Ectodermal cell (in vitro differentiated cells): Measurements from ENCODE around the gene COL4A6.

Experiments
- H3K27ac ChIP-seq: 2 replicates; pipeline ENCODE4 v1.7.0; 2013; ENCODE audit warnings: mild to moderate bottlenecking, low read depth, low read length; ENCODE audit not compliant: insufficient read depth, poor library complexity, severe bottlenecking
- H3K27me3 ChIP-seq: 2 replicates; pipeline ENCODE4 v1.7.0; 2013; ENCODE audit warnings: mild to moderate bottlenecking, low read length; ENCODE audit not compliant: insufficient read depth, control insufficient read depth, poor library complexity, severe bottlenecking
- H3K36me3 ChIP-seq: one replicate; pipeline ENCODE4 v1.7.0; 2013; ENCODE audit warnings: low read length; ENCODE audit not compliant: control insufficient read depth, insufficient read depth
- H3K4me1 ChIP-seq: one replicate; pipeline ENCODE4 v1.7.0; 2013; ENCODE audit warnings: low read length; ENCODE audit not compliant: control insufficient read depth, insufficient read depth
- H3K4me3 ChIP-seq: 2 replicates; pipeline ENCODE4 v1.7.0; 2013; ENCODE audit warnings: low read depth, low read length, control low read depth; ENCODE audit not compliant: insufficient read depth
- H3K9me3 ChIP-seq: 2 replicates; pipeline ENCODE4 v1.7.0; 2013; ENCODE audit warnings: mild to moderate bottlenecking, low read length, moderate library complexity; ENCODE audit not compliant: control insufficient read depth
- WGBS, 2 experiments: methylation state at CpG; one replicate each; pipeline ENCODE4 v1.1.7; 2013; ENCODE audit warnings: missing lambda C conversion rate in 2 of 2; 5-methylcytosine and 5-hydroxymethylcytosine counted together

The COL4A6 gene

DNA sequence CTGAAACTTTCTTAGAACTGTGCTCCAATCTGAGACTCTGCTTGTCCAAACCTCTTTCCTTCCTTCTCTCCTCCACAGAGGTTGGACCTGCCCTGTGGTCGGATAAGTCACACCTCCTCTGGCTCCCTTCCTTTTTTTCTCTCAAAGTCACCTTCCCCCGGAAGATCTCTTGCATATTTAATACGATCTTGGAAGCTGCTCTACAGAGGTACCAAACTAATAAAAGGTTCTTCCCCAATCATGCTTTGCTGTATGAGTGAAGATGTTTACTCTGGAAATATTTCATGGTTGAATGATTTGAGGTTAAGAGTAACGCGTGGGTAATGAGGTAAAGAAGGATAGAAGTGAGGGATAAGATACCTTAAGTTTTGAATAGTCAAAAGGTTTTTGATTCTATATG is 180.7 kb downstream of the COL4A6 start:
- H3K27ac ChIP-seq = no peak overlapping the region
- no peaks in the 10 kb centered on the region for H3K36me3 ChIP-seq
- H3K4me1 ChIP-seq = no peaks in the 10 kb centered on the region
- H3K4me3 ChIP-seq = no peak overlapping the region
- H3K9me3 ChIP-seq = no peaks in the 10 kb centered on the region
- WGBS, 2 experiments = 96% methylated on average over 5 of the region's 5 CpGs
- no peaks in the 10 kb centered on the region for H3K27me3 ChIP-seq

GRCh38 chrX:108254636-108255035 is 183.6 kb downstream of the COL4A6 start:
- Histone ChIP-seq H3K27ac (no peak overlapping the region), H3K36me3 (no peaks in the 10 kb centered on the region), H3K4me3 (no peak overlapping the region), H3K27me3 (no peaks in the 10 kb centered on the region), H3K9me3 (no peaks in the 10 kb centered on the region), H3K4me1 (no peaks in the 10 kb centered on the region)

DNA sequence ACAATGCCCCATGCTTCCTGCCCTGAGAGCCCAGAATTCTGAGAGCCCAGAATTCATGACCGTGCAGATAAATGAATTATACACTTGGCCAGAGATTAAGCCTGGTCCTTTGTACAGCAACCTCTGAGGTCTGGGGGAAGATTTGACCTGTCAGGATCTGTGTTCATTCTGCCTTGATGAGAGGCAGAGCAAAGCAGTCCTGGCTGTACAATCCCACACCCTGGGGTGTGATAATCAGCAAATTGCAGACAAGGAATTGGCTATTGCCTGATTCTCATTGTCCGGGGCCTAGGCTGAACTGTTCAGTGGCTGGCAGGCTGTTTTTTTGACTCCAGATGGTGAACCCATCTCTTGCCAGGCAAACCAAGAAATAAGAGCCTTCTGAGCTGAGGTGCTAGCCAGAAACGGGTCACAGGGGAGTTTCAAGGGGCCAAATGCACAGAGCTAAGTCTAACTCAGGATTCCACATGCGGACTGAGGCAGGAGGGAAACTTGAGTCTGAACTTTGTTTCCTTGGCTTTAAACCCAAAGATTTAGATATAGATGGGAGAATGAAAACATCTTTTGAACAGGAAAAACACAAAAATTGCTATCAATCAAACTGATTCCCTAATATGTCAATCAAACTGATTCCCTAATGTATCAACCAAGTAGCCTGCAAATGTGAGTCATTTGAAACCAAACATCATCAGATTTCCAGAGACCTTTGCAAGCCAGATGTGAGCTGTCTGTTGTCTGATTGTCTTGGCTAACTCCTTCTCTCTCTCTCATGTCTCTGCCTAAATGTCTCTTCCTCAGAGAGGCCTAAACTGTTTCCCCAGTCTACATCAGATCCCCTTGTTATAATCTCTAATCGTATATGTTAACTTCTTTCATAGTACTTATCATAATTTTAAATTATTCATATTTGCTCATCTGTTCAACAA is 187.3 kb downstream of the COL4A6 start:
- WGBS, 2 experiments = 80 to 82% methylated on average over 4 of the region's 5 CpGs

DNA sequence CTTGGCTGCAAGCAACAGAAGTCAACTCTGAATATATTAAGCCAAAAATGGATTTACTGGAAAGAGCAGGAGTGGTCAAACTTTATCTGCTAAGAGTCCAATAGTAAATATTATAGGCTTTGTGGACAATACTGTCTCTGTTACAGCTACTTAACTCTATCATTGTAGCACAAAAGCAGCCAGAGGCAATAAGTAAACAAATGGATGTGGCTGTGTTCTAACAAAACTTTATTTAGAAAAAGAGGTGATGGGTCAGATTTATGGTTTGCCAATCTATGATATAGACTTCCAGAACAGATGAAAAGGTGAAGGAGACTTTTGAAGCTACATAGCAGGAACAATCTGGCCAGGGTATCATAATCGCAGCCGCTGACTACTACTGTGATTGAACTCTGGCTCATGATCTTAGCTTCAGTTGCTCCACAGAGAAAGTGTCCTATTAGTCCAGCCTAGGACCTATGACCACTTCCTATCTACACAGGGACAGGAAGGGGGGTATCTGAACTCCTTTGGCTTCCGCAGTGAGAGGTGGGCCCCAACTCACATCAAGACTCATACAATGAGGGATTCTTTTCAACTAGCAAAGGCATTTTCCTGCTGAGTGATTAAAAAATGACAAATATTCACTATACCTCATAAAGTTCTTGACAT is 191.8 kb downstream of the COL4A6 start:
- no peak overlapping the region for H3K27ac ChIP-seq
- 93 to 98% methylated on average over 3 of the region's 3 CpGs for WGBS, 2 experiments
- no peaks in the 10 kb centered on the region for H3K9me3 ChIP-seq
- no peaks in the 10 kb centered on the region for H3K4me1 ChIP-seq
- H3K27me3 ChIP-seq = no peaks in the 10 kb centered on the region
- H3K4me3 ChIP-seq = no peak overlapping the region
- no peaks in the 10 kb centered on the region for H3K36me3 ChIP-seq

More for the DNA sequence above, 187.3 kb downstream of the COL4A6 start:
- Histone ChIP-seq H3K4me3 (no peak overlapping the region), H3K36me3 (no peaks in the 10 kb centered on the region), H3K27me3 (no peaks in the 10 kb centered on the region), H3K9me3 (no peaks in the 10 kb centered on the region), H3K27ac (peak overlapping the region; percentile 69), H3K4me1 (no peaks in the 10 kb centered on the region)

- Histone ChIP-seq H3K4me3 (no peak overlapping the region), H3K27ac (no peak overlapping the region), H3K36me3 (no peaks in the 10 kb centered on the region), H3K4me1 (no peaks in the 10 kb centered on the region), H3K9me3 (no peaks in the 10 kb centered on the region), H3K27me3 (no peaks in the 10 kb centered on the region)
- 89 to 92% methylated on average over 6 of the region's 6 CpGs for WGBS, 2 experiments
Measured at GRCh38 chrX:108245462-108245861, 192.8 kb downstream of the COL4A6 start.

DNA sequence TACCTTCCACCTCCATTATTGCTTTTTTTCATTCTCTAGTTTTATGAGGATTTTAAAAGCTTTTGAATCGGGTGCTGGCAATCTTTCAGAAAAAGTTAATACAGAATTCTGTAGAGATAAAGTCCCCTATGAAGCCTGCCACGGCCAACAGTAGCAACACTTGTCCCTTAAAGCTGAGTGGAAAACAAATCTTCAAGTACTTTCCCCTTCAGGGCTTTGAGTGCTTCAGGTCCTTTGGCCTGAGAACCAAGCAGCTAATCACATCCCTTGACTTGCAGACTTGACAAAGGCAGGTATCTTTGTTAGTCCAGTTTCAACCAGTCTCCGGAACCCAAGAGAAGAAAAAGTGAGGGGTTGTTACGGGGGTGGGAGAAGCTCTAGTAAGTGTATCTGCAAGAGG is 202.2 kb downstream of the COL4A6 start:
- no peaks in the 10 kb centered on the region for H3K4me1 ChIP-seq
- 96 to 97% methylated on average over 3 to 4 of the region's 4 CpGs for WGBS, 2 experiments
- no peak overlapping the region for H3K27ac ChIP-seq
- no peaks in the 10 kb centered on the region for H3K27me3 ChIP-seq
- H3K4me3 ChIP-seq = no peak overlapping the region
- no peaks in the 10 kb centered on the region for H3K36me3 ChIP-seq
- H3K9me3 ChIP-seq = no peaks in the 10 kb centered on the region

DNA sequence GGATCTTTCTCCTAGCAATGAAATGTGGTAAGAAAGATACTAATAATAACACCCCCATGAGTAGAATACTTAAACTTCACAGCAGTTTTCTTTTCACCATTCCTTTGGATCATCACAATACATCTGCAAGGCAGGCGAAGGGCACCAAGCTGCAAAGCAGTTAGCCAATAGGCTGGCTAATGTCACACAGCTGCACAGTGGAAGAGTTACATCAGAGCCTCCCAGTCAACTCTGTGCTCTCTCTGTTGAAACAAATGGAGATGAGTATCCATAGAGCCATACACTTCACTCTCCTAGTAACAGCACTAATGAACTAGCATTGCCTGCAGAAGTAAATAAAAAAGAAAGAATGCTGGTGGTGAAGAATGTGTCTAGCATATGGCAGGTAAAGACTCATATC is 207.6 kb downstream of the COL4A6 start:
- Histone ChIP-seq H3K27me3 (no peaks in the 10 kb centered on the region), H3K36me3 (no peaks in the 10 kb centered on the region), H3K27ac (no peak overlapping the region), H3K4me3 (no peak overlapping the region), H3K4me1 (no peaks in the 10 kb centered on the region), H3K9me3 (no peaks in the 10 kb centered on the region)
- WGBS, 2 experiments = 91 to 94% methylated on average over 1 of the region's 1 CpG

- no peak overlapping the region for H3K4me3 ChIP-seq
- no peaks in the 10 kb centered on the region for H3K9me3 ChIP-seq
- H3K4me1 ChIP-seq = no peaks in the 10 kb centered on the region
- H3K36me3 ChIP-seq = no peaks in the 10 kb centered on the region
- no peaks in the 10 kb centered on the region for H3K27me3 ChIP-seq
- WGBS, 2 experiments = 22 to 24% methylated on average over 8 to 11 of the region's 11 CpGs
- no peak overlapping the region for H3K27ac ChIP-seq
Measured at GRCh38 chrX:108224727-108225621, 213.2 kb downstream of the COL4A6 start.

- WGBS, 2 experiments = 97 to 100% methylated on average over 2 of the region's 2 CpGs
- Histone ChIP-seq H3K27ac (no peak overlapping the region), H3K27me3 (no peaks in the 10 kb centered on the region), H3K4me3 (no peak overlapping the region), H3K9me3 (no peaks in the 10 kb centered on the region), H3K4me1 (no peaks in the 10 kb centered on the region), H3K36me3 (no peaks in the 10 kb centered on the region)
Measured at GRCh38 chrX:108224218-108224617, 214.0 kb downstream of the COL4A6 start.

DNA sequence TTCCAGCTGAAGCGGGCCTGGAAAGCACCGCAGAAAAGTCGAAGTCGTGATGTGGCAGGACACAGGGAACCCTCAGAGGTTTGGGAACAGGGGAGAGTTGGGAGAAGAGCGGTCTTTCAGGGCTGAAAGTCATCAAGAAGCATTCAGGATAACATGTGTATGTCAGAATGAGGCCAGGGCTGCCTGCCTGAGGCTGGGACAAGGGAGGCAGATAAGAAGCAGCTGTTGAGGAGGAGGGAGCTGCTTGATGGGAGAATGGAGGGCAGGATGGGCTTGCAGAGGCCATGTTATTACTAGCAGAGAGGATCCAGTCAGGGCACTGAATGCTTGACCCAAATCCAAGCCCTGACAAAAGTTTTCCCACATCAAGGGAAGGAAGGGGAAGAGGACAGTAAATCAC is 214.6 kb downstream of the COL4A6 start:
- Histone ChIP-seq H3K9me3 (no peaks in the 10 kb centered on the region), H3K4me3 (no peak overlapping the region), H3K4me1 (no peaks in the 10 kb centered on the region), H3K27me3 (no peaks in the 10 kb centered on the region), H3K36me3 (no peaks in the 10 kb centered on the region), H3K27ac (no peak overlapping the region)
- WGBS, 2 experiments = 91 to 96% methylated on average over 5 of the region's 5 CpGs
